Vagina (tissue), 2 donors: ENCODE results near the gene UNC79. TPM values are rescaled to one million over a fixed set of nuclear protein-coding genes. Genes with fewer than 3 reads are reported as not detected.

Source experiments
- DNase-seq, 2 donors: peaks; one replicate each; pipeline ENCODE4 v3.0.0-alpha.2; 2017; ENCODE audit errors: extremely low spot score in 2 of 2
- H3K27ac ChIP-seq: fragments of 200-600 bp; sonication (generic); one replicate; pipeline ENCODE4 v1.5.1; 2019
- H3K27me3 ChIP-seq: fragments of 200-600 bp; sonication (generic); one replicate; pipeline ENCODE4 v1.5.1; 2019
- H3K36me3 ChIP-seq, 2 donors: fragments of 200-600 bp; sonication (generic); one replicate each; pipeline ENCODE4 v1.5.1; 2017 to 2019
- H3K4me1 ChIP-seq: fragments of 200-600 bp; sonication (generic); one replicate; pipeline ENCODE4 v1.5.1; 2019
- H3K4me3 ChIP-seq, 2 donors: fragments of 200-600 bp; sonication (generic); 1 replicate in 1 of 2; 2 replicates in 1 of 2; pipeline ENCODE4 v1.5.1; 2016 to 2019
- H3K9me3 ChIP-seq: fragments of 200-600 bp; sonication (generic); one replicate; pipeline ENCODE4 v1.5.1; 2019
- CTCF ChIP-seq, 3 experiments: fragments of 450-650 bp in 2 of 3; fragments of 200-600 bp in 1 of 3; sonication (generic) in 1 of 3; IDR thresholded peaks; one replicate each; pipeline ENCODE4 v1.5.1; 2017 to 2019; ENCODE audit warnings: antibody characterized with exemption in 3 of 3, mild to moderate bottlenecking in 2 of 3, moderate library complexity in 2 of 3
- POLR2A ChIP-seq, 2 donors: fragments of 450-650 bp; IDR thresholded peaks; one replicate each; pipeline ENCODE4 v1.6.1; 2017; ENCODE audit warnings: antibody characterized with exemption in 2 of 2, mild to moderate bottlenecking in 2 of 2, moderate library complexity in 2 of 2
- POLR2AphosphoS5 ChIP-seq, 2 donors: sonication (generic); formaldehyde crosslinking; IDR thresholded peaks; one replicate each; pipeline ENCODE4 v1.9.0; 2017; ENCODE audit warnings: antibody characterized with exemption in 2 of 2, mild to moderate bottlenecking in 2 of 2, low read depth in 1 of 2; ENCODE audit not compliant: insufficient read depth in 1 of 2
- intact Hi-C: fragments of 100-400 bp; cut with DNase I; formaldehyde crosslinking; loops from one replicate; pipeline ENCODE4 v1.15.1; 2023
- total RNA-seq: library from RNA; depleted of rRNA; stranded (reverse); fragments of >200 nt; gene quantifications from one replicate; pipeline ENCODE4 v1.2.3, GENCODE V29; 2016

The UNC79 gene
- total RNA-seq, 1 donor from 2014 or later, result 0.49 TPM

- H3K4me1 ChIP-seq, result no peaks in the 10 kb centered on the region
- no peaks in the 10 kb centered on the region for H3K36me3 ChIP-seq
- H3K27me3 ChIP-seq, result no peaks in the 10 kb centered on the region
- intact Hi-C loops, result no loop called here
- H3K9me3 ChIP-seq, result no peaks in the 10 kb centered on the region
- DNase-seq, result no peak
- H3K27ac ChIP-seq, result no peak overlapping the region
- no peak overlapping the region for H3K4me3 ChIP-seq
- TF ChIP-seq POLR2AphosphoS5 (IDR thresholded peaks at IDR 0.05; ENCODE audit: insufficient read depth in 1 of 2, low read depth in 1 of 2) (no peak), POLR2A (IDR thresholded peaks at IDR 0.05) (no peak), CTCF (IDR thresholded peaks at IDR 0.05) (no peak)
Observed at GRCh38 chr14:93700928-93701327, 270.2 kb downstream of the UNC79 start.

GRCh38 chr14:93701562-93701961, 270.8 kb downstream of the UNC79 start:
- intact Hi-C loops, result no loop called here
- Histone ChIP-seq H3K36me3 (no peaks in the 10 kb centered on the region), H3K4me3 (no peak overlapping the region), H3K9me3 (no peaks in the 10 kb centered on the region), H3K4me1 (no peaks in the 10 kb centered on the region), H3K27me3 (no peaks in the 10 kb centered on the region), H3K27ac (no peak overlapping the region)
- DNase-seq, result no peak
- no peak for TF ChIP-seq POLR2AphosphoS5 (IDR thresholded peaks at IDR 0.05; ENCODE audit: insufficient read depth in 1 of 2, low read depth in 1 of 2)
- no peak for TF ChIP-seq CTCF (IDR thresholded peaks at IDR 0.05)
- no peak for TF ChIP-seq POLR2A (IDR thresholded peaks at IDR 0.05)

GRCh38 chr14:93702946-93703345, 272.2 kb downstream of the UNC79 start:
- Histone ChIP-seq H3K27ac (no peak overlapping the region), H3K4me1 (no peaks in the 10 kb centered on the region), H3K4me3 (no peak overlapping the region), H3K36me3 (no peaks in the 10 kb centered on the region), H3K9me3 (no peaks in the 10 kb centered on the region), H3K27me3 (no peaks in the 10 kb centered on the region)
- no peak for TF ChIP-seq POLR2A (IDR thresholded peaks at IDR 0.05)
- intact Hi-C loops, result no loop called here
- DNase-seq, result no peak

- Histone ChIP-seq H3K4me1 (no peaks in the 10 kb centered on the region), H3K27ac (no peak overlapping the region), H3K4me3 (no peak overlapping the region), H3K9me3 (no peaks in the 10 kb centered on the region), H3K27me3 (no peaks in the 10 kb centered on the region), H3K36me3 (no peaks in the 10 kb centered on the region)
- TF ChIP-seq POLR2AphosphoS5 (IDR thresholded peaks at IDR 0.05; ENCODE audit: insufficient read depth in 1 of 2, low read depth in 1 of 2) (no peak), POLR2A (IDR thresholded peaks at IDR 0.05) (no peak), CTCF (IDR thresholded peaks at IDR 0.05) (no peak)
- no peak for DNase-seq
- intact Hi-C loops, result no loop called here
Observed at GRCh38 chr14:93703941-93704340, 273.2 kb downstream of the UNC79 start.

DNA sequence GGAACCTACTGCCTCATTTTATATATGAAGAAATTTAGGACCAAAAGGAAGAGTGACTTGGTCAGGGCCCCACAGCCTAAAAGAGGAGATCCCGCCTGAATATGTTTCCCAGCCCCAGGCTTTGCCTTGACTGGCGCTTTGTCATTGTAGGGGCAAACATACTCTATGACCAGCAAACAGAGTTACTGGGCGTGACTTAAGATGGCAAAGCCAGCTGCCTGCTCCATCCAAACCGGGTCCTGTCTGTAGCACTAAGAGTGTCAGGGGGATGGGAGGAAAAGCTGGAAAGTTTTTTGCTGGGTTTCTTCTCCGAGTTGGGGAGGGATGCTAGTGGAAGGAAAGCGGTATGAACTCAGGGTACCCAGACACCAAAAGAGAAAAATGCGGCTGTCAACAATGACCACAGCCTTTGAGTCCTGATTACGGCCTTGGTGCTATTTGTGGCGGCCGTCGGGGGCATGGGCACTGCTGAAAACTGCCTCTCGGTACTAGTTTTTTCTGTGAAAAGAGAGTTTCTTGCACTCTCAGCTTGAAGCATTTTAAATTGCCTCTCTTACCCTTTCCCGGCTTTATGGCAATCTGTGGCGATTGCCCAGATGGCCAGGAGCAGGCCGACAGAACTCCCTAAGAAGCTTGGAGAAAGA, 274.9 kb downstream of the UNC79 start:
- no peak overlapping the region for H3K4me3 ChIP-seq
- no peaks in the 10 kb centered on the region for H3K4me1 ChIP-seq
- H3K27me3 ChIP-seq, result no peaks in the 10 kb centered on the region
- no peak overlapping the region for H3K27ac ChIP-seq
- H3K36me3 ChIP-seq, result no peaks in the 10 kb centered on the region
- DNase-seq, result no peak
- no peak for TF ChIP-seq POLR2AphosphoS5 (IDR thresholded peaks at IDR 0.05; ENCODE audit: insufficient read depth in 1 of 2, low read depth in 1 of 2)
- TF ChIP-seq POLR2A (IDR thresholded peaks at IDR 0.05), result no peak
- TF ChIP-seq CTCF (IDR thresholded peaks at IDR 0.05), result no peak
- intact Hi-C loops, result no loop called here
- no peaks in the 10 kb centered on the region for H3K9me3 ChIP-seq
